ENCODE data around the gene TAOK1. TPM values are rescaled to one million over a fixed set of nuclear protein-coding genes. Genes with fewer than 3 reads are reported as not detected.

The TAOK1 gene
- total and polyA plus RNA-seq, 9 donors: 15.6 to 36.2 (median 32.9) TPM

DNA sequence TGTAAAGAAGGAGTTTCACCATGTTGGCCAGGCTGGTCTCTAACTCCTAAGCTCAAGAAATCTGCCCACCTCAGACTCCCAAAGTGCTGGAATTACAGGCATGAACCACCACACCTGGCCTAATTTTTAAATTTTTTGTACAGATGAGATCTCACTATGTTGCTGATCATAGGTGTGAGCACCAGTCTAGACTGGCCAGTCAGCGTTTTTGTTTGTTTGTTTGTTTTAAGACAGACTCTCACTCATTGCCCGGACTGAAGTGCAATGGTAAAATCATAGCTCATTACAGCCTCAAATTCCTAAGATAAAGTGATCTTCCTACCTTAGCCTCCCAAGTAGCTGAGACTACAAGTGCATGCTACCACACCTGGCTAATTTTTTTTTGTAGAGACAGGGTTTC is 38.0 kb upstream of the TAOK1 start:
- no peaks in the 10 kb centered on the region for H3K4me1 ChIP-seq (ENCODE audit: control insufficient read depth, insufficient read depth, low read length)
- H3K27me3 ChIP-seq (ENCODE audit: control insufficient read depth, insufficient read depth, low read length): no peaks in the 10 kb centered on the region
- H3K27ac ChIP-seq (ENCODE audit: low read length): no peak overlapping the region
- no CpG with 5 or more reads among the region's 2 CpGs for WGBS (ENCODE audit: insufficient coverage)
- no peaks in the 10 kb centered on the region for H3K9me3 ChIP-seq (replicated peaks; ENCODE audit: control insufficient read depth, low read depth, low read length)
- DNase-seq: no peak
- H3K36me3 ChIP-seq (ENCODE audit: control insufficient read depth, insufficient read depth, low read length): no peaks in the 10 kb centered on the region
- no peak overlapping the region for H3K4me3 ChIP-seq (ENCODE audit: low read length)

DNA sequence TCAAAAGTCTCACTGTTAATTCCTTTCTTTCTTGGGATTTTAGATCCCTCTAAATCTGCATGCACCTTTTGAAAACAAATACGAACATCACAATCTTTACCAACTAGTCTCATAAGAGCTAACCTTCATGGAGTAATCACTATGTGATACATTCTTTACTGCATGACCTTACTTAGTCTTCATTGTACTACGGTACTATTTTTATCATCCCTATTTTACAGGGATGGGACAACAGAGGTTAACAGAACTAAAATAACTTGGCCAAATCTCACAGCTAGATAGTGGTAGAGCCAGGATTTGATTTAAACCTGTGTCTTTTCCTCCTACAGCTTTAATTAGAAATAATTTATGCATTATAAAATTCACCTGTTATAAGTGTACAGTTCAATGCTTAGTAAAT is 32.9 kb upstream of the TAOK1 start:
- no CpG with 5 or more reads among the region's 2 CpGs for WGBS (ENCODE audit: insufficient coverage)
- H3K27ac ChIP-seq (ENCODE audit: low read length): no peak overlapping the region
- no peaks in the 10 kb centered on the region for H3K36me3 ChIP-seq (ENCODE audit: control insufficient read depth, insufficient read depth, low read length)
- no peaks in the 10 kb centered on the region for H3K27me3 ChIP-seq (ENCODE audit: control insufficient read depth, insufficient read depth, low read length)
- no peaks in the 10 kb centered on the region for H3K9me3 ChIP-seq (replicated peaks; ENCODE audit: control insufficient read depth, low read depth, low read length)
- no peak overlapping the region for H3K4me3 ChIP-seq (ENCODE audit: low read length)
- DNase-seq: no peak
- no peaks in the 10 kb centered on the region for H3K4me1 ChIP-seq (ENCODE audit: control insufficient read depth, insufficient read depth, low read length)

DNA sequence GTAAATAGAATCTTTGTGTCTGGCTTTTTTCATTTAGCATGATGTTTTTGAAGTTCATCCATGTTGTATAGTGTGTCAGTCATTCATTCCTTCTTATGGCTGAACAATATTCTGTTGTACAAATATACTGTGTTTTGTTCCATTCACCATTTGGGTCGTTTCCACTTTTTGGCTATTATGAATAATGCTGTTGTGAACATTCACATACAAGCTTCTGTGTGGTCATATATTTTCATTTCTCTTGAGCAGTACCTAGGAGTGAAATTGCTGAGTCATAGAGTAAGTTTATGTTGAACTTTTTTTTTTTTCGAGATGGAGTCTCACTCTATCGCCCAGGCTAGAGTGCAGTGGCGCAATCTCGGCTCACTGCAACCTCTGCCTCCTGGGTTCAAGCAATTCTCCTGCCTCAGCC is 32.3 kb upstream of the TAOK1 start:
- no peak overlapping the region for H3K27ac ChIP-seq (ENCODE audit: low read length)
- no peaks in the 10 kb centered on the region for H3K4me1 ChIP-seq (ENCODE audit: control insufficient read depth, insufficient read depth, low read length)
- no CpG with 5 or more reads among the region's 5 CpGs for WGBS (ENCODE audit: insufficient coverage)
- H3K4me3 ChIP-seq (ENCODE audit: low read length): no peak overlapping the region
- no peak for DNase-seq
- no peaks in the 10 kb centered on the region for H3K36me3 ChIP-seq (ENCODE audit: control insufficient read depth, insufficient read depth, low read length)
- H3K9me3 ChIP-seq (replicated peaks; ENCODE audit: control insufficient read depth, low read depth, low read length): no peaks in the 10 kb centered on the region
- no peaks in the 10 kb centered on the region for H3K27me3 ChIP-seq (ENCODE audit: control insufficient read depth, insufficient read depth, low read length)

DNA sequence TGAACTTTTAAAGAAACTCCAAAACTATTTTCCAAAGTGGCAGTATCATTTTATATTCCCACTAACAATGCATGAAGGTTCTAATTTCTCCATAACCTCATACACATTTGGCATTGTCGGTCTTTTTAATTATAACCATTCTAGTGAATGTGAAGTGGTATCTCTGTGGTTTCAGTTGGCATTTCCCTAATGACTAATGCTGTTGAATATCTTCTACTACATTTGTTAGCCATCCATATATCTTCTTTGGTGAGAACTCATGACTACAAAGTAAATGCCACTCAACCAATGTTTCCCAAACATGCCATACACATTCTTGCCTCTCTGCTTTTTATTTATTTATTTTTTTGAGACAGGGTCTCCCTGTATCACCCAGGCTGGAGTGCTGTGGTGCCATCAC is 31.7 kb upstream of the TAOK1 start:
- no peaks in the 10 kb centered on the region for H3K36me3 ChIP-seq (ENCODE audit: control insufficient read depth, insufficient read depth, low read length)
- no peak overlapping the region for H3K27ac ChIP-seq (ENCODE audit: low read length)
- no CpG with 5 or more reads among the region's 1 CpG for WGBS (ENCODE audit: insufficient coverage)

DNA sequence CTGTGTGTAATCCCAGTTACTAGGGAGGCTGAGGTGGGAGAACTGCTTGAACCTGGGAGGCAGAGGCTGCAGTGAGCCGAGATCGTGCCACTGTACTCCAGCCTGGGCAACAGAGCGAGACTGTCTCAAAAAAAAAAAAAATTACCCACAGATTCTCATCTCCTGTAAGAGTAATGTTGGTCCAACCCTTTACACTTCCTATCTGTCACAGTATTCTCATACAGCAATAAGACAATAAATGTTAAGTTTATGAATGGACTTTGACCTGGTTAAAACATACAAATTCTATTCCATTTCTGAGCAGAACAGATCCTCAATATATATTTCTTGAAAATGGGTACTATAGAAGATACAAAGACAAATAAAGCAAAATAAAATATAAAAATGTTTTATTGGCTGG is 30.4 kb upstream of the TAOK1 start:
- no CpG with 5 or more reads among the region's 3 CpGs for WGBS (ENCODE audit: insufficient coverage)
- H3K9me3 ChIP-seq (replicated peaks; ENCODE audit: control insufficient read depth, low read depth, low read length): no peaks in the 10 kb centered on the region
- H3K4me3 ChIP-seq (ENCODE audit: low read length): no peak overlapping the region
- no peak for DNase-seq
- H3K4me1 ChIP-seq (ENCODE audit: control insufficient read depth, insufficient read depth, low read length): no peaks in the 10 kb centered on the region
- H3K27me3 ChIP-seq (ENCODE audit: control insufficient read depth, insufficient read depth, low read length): no peaks in the 10 kb centered on the region
- H3K27ac ChIP-seq (ENCODE audit: low read length): no peak overlapping the region
- no peaks in the 10 kb centered on the region for H3K36me3 ChIP-seq (ENCODE audit: control insufficient read depth, insufficient read depth, low read length)

More for the DNA sequence above, 31.7 kb upstream of the TAOK1 start:
- Histone ChIP-seq H3K9me3 (replicated peaks; ENCODE audit: control insufficient read depth, low read depth, low read length) (no peaks in the 10 kb centered on the region), H3K4me1 (ENCODE audit: control insufficient read depth, insufficient read depth, low read length) (no peaks in the 10 kb centered on the region), H3K27me3 (ENCODE audit: control insufficient read depth, insufficient read depth, low read length) (no peaks in the 10 kb centered on the region), H3K4me3 (ENCODE audit: low read length) (no peak overlapping the region)
- DNase-seq: no peak

DNA sequence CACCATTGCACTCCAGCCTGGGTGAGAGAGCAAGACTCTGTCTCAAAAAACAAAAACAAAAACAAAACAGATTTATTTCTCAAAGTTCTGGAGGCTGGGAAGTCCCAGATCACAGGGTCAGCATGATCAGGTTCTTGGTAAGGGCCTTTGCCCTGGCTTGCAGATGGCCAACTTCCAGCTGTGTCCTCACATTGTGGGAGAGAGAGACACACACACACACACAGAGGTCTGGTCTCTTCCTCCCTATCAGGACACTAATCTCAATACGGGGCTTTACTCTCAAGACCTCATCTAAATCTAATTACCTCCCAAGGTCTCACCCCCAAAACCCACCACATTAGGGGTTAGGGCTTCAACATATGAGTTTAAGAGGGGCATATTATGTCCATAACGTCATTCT is 26.4 kb upstream of the TAOK1 start:
- no peak overlapping the region for H3K27ac ChIP-seq (ENCODE audit: low read length)
- no peaks in the 10 kb centered on the region for H3K4me1 ChIP-seq (ENCODE audit: control insufficient read depth, insufficient read depth, low read length)
- no peaks in the 10 kb centered on the region for H3K36me3 ChIP-seq (ENCODE audit: control insufficient read depth, insufficient read depth, low read length)
- WGBS (ENCODE audit: insufficient coverage): no CpG with 5 or more reads among the region's 2 CpGs
- H3K9me3 ChIP-seq (replicated peaks; ENCODE audit: control insufficient read depth, low read depth, low read length): no peaks in the 10 kb centered on the region
- no peak overlapping the region for H3K4me3 ChIP-seq (ENCODE audit: low read length)
- no peak for DNase-seq
- no peaks in the 10 kb centered on the region for H3K27me3 ChIP-seq (ENCODE audit: control insufficient read depth, insufficient read depth, low read length)

DNA sequence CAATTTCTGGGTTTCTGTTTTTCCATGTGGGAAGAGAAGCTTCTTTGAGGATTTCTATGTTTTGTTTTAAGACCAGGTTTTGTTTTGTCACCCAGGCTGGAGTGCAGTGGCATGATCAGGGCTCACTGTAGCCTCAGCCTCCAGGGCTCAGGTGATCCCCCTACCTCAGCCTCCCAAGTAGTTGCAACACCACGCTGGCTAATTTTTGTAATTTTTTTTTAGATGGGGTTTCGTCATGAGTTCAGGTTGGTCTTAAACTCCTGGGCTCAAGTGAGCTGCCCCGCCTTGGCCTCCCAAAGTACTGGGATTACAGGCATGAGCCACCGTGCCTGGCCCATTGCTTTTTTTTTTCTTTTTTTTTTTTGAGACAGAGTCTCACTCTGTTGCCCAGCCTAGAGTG is 25.5 kb upstream of the TAOK1 start:
- no peak overlapping the region for H3K4me3 ChIP-seq (ENCODE audit: low read length)
- no peaks in the 10 kb centered on the region for H3K27me3 ChIP-seq (ENCODE audit: control insufficient read depth, insufficient read depth, low read length)
- no peak overlapping the region for H3K27ac ChIP-seq (ENCODE audit: low read length)
- H3K9me3 ChIP-seq (replicated peaks; ENCODE audit: control insufficient read depth, low read depth, low read length): no peaks in the 10 kb centered on the region
- no peaks in the 10 kb centered on the region for H3K36me3 ChIP-seq (ENCODE audit: control insufficient read depth, insufficient read depth, low read length)
- H3K4me1 ChIP-seq (ENCODE audit: control insufficient read depth, insufficient read depth, low read length): no peaks in the 10 kb centered on the region
- DNase-seq: no peak
- WGBS (ENCODE audit: insufficient coverage): 83% methylated on average over 4 of the region's 4 CpGs

DNA sequence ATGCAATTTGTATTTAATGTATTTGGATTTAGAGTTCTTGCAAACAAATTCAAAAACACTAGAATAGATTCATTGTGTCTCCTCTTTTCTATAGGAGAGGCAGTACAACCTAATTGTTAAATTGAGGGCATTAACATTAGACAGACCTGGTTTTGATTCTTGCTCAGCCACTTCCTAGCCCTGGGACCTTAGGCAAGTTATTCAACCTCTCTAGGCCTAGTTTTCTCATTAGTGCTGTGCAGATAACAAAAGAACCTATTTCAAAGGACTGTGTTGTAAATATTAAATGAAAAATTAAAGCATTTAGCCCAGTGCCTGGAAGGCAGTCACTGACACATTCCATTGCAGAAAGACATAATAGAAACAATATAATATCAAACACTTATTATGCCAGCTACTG is 22.0 kb upstream of the TAOK1 start:
- Histone ChIP-seq H3K9me3 (replicated peaks; ENCODE audit: control insufficient read depth, low read depth, low read length) (no peaks in the 10 kb centered on the region), H3K4me3 (ENCODE audit: low read length) (no peak overlapping the region), H3K36me3 (ENCODE audit: control insufficient read depth, insufficient read depth, low read length) (no peaks in the 10 kb centered on the region), H3K27me3 (ENCODE audit: control insufficient read depth, insufficient read depth, low read length) (no peaks in the 10 kb centered on the region), H3K27ac (ENCODE audit: low read length) (no peak overlapping the region), H3K4me1 (ENCODE audit: control insufficient read depth, insufficient read depth, low read length) (no peaks in the 10 kb centered on the region)
- no peak for DNase-seq

DNA sequence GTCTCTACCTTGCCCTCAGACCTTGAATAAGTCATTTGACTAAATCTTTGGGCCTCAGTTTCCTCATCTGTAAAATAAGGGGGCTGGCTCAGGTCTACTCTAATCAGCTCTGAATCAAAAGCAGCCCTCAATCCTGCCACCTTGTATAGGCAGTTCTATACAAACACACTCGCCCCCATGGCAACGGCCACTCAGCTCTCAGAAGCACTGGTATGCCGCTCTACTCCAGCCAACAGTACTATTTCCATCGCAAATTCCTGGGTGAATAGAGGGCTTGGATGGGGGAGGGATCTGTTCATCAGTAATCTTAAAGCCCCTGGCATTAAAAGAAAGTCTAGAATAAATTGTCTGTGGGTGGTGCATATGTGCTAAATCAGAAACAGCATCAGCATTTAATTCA is 21.2 kb upstream of the TAOK1 start:
- no peaks in the 10 kb centered on the region for H3K9me3 ChIP-seq (replicated peaks; ENCODE audit: control insufficient read depth, low read depth, low read length)
- no peak overlapping the region for H3K4me3 ChIP-seq (ENCODE audit: low read length)
- WGBS (ENCODE audit: insufficient coverage): no CpG with 5 or more reads among the region's 4 CpGs
- H3K4me1 ChIP-seq (ENCODE audit: control insufficient read depth, insufficient read depth, low read length): no peaks in the 10 kb centered on the region
- no peaks in the 10 kb centered on the region for H3K27me3 ChIP-seq (ENCODE audit: control insufficient read depth, insufficient read depth, low read length)
- H3K36me3 ChIP-seq (ENCODE audit: control insufficient read depth, insufficient read depth, low read length): no peaks in the 10 kb centered on the region
- H3K27ac ChIP-seq (ENCODE audit: low read length): no peak overlapping the region
- DNase-seq: no peak

DNA sequence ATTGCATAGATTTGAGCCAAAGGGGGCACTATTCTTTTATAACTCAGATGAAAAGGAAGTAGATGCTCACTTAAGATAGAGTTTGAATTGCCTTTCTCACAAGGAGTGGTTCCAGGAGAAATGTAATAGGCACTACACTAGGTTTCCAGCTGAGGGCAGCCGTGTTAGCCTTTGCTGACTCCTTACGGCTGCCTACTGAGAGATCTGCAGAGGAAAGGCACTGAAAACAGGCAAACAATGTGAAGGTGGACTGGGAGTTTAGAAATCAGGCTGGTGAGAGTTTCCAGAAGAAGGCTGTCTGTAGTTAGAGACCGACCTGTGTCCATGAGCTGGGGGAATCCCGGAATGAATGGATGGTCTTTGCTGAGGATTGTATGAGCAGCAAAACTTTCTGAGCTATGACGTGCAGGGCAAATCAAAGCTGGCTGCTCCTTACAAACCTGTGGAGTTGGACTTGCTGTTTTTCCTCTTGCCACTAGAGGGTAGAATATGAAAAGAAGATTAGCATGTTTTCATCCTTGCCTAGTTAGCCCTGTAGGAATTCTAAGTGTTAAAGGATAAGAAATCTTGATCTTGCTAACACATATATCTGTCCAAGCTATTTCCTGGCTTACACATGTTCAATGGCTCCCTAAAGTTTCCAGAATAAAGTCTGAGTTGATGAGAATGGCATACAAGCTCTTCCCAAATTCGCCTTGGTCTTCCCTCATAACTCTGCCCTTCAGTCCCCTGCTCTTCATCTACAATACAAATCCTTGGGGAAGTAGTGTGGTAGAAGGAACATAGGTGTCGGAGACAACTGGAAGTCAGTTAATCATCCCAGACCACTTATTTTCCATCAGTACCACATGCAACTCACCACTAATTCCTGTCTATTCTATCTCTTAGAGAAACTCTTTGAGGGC is 20.1 kb upstream of the TAOK1 start:
- Histone ChIP-seq H3K27ac (ENCODE audit: low read length) (no peak overlapping the region), H3K4me3 (ENCODE audit: low read length) (no peak overlapping the region), H3K36me3 (ENCODE audit: control insufficient read depth, insufficient read depth, low read length) (no peaks in the 10 kb centered on the region), H3K27me3 (ENCODE audit: control insufficient read depth, insufficient read depth, low read length) (no peaks in the 10 kb centered on the region), H3K4me1 (ENCODE audit: control insufficient read depth, insufficient read depth, low read length) (no peaks in the 10 kb centered on the region), H3K9me3 (replicated peaks; ENCODE audit: control insufficient read depth, low read depth, low read length) (no peaks in the 10 kb centered on the region)
- whole genome bisulfite sequencing (ENCODE audit: insufficient coverage): 0% methylated on average over 5 of the region's 7 CpGs
- DNase-seq: peak; percentile 87
